ENCODE data around the gene CABLES1.

DNA sequence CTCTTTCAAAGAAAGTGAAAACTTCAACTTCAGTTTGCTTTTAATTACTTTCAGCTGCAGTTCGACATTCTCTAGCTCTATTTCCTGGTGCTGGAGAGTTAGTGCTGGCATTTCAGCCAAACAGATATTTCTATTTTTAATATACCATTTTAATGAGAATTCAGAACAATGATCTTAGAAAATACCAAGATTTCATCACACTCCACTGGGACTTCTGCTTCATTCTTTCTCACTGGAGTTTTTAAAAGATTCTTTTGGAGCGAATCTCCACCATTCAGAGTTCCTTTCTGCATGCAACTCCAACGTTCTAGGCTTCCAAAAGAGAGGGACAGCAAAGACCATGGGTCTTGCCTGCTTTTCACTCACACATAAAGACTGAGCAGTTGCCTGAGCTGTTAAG is 94.2 kb downstream of the CABLES1 start:
- TF ChIP-seq, protein P1, sequence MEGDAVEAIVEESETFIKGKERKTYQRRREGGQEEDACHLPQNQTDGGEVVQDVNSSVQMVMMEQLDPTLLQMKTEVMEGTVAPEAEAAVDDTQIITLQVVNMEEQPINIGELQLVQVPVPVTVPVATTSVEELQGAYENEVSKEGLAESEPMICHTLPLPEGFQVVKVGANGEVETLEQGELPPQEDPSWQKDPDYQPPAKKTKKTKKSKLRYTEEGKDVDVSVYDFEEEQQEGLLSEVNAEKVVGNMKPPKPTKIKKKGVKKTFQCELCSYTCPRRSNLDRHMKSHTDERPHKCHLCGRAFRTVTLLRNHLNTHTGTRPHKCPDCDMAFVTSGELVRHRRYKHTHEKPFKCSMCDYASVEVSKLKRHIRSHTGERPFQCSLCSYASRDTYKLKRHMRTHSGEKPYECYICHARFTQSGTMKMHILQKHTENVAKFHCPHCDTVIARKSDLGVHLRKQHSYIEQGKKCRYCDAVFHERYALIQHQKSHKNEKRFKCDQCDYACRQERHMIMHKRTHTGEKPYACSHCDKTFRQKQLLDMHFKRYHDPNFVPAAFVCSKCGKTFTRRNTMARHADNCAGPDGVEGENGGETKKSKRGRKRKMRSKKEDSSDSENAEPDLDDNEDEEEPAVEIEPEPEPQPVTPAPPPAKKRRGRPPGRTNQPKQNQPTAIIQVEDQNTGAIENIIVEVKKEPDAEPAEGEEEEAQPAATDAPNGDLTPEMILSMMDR (IDR thresholded peaks at IDR 0.05): no peak
- TF ChIP-seq POLR2A (IDR thresholded peaks at IDR 0.05): no peak
